ENCODE data around the gene VASH1. TPM values are rescaled to one million over a fixed set of nuclear protein-coding genes. Genes with fewer than 3 reads are reported as not detected.

Gene VASH1
- polyA plus RNA-seq, 2 of the 4 experiments (the other 2 are of a cell fraction) = 2.1 to 6.0 TPM

- no peak overlapping the region for H3K27ac ChIP-seq
- no peak overlapping the region for H3K4me3 ChIP-seq
- WGBS (ENCODE audit: missing lambda C conversion rate) = 75% methylated on average over 2 of the region's 2 CpGs
- ATAC-seq (no peak), FAIRE-seq (no peak), DNase-seq (ENCODE audit: low read depth in 1 of 2, low spot score in 1 of 2) (no peak)
- ChIA-PET CTCF (interaction anchor here (0.9 to 7.9 kb wide), 6 partner anchors 11 to 90 kb away, joined by 3 to 87 read pairs (median 3); no protein-coding TSS in a partner anchor), POLR2A (no interaction called here)
- H3K9me3 ChIP-seq = no peaks in the 10 kb centered on the region
- TF ChIP-seq ESRRA (IDR thresholded peaks at IDR 0.05; ENCODE audit: borderline replicate concordance, low read length) = no peak
- TF ChIP-seq HES2 (IDR thresholded peaks at IDR 0.05) = no peak
- no peak for TF ChIP-seq TFCP2L1 (CRISPR knock-in tag; IDR thresholded peaks at IDR 0.05)
- TF ChIP-seq RCOR1 (IDR thresholded peaks at IDR 0.05; ENCODE audit: low read depth, low read length) = no peak
- TF ChIP-seq CTCF (IDR thresholded peaks at IDR 0.05) = no peak
- TF ChIP-seq FOSL2 (IDR thresholded peaks at IDR 0.05) = no peak
- no peak for TF ChIP-seq FOSL2 (CRISPR knock-in tag; IDR thresholded peaks at IDR 0.05)
- no peak for TF ChIP-seq ATOH8 (CRISPR knock-in tag; IDR thresholded peaks at IDR 0.05; ENCODE audit: low read depth)
- TF ChIP-seq, protein P1, sequence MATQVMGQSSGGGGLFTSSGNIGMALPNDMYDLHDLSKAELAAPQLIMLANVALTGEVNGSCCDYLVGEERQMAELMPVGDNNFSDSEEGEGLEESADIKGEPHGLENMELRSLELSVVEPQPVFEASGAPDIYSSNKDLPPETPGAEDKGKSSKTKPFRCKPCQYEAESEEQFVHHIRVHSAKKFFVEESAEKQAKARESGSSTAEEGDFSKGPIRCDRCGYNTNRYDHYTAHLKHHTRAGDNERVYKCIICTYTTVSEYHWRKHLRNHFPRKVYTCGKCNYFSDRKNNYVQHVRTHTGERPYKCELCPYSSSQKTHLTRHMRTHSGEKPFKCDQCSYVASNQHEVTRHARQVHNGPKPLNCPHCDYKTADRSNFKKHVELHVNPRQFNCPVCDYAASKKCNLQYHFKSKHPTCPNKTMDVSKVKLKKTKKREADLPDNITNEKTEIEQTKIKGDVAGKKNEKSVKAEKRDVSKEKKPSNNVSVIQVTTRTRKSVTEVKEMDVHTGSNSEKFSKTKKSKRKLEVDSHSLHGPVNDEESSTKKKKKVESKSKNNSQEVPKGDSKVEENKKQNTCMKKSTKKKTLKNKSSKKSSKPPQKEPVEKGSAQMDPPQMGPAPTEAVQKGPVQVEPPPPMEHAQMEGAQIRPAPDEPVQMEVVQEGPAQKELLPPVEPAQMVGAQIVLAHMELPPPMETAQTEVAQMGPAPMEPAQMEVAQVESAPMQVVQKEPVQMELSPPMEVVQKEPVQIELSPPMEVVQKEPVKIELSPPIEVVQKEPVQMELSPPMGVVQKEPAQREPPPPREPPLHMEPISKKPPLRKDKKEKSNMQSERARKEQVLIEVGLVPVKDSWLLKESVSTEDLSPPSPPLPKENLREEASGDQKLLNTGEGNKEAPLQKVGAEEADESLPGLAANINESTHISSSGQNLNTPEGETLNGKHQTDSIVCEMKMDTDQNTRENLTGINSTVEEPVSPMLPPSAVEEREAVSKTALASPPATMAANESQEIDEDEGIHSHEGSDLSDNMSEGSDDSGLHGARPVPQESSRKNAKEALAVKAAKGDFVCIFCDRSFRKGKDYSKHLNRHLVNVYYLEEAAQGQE (IDR thresholded peaks at IDR 0.05) = no peak
- no peak for TF ChIP-seq MAZ (IDR thresholded peaks at IDR 0.05; ENCODE audit: borderline replicate concordance, low read depth, low read length)
- TF ChIP-seq MAFK (IDR thresholded peaks at IDR 0.05; ENCODE audit: partially characterized antibody) = no peak
- TF ChIP-seq NPAS2 (CRISPR knock-in tag; IDR thresholded peaks at IDR 0.05; ENCODE audit: borderline replicate concordance) = no peak
- no peak for TF ChIP-seq PHF8 (IDR thresholded peaks at IDR 0.05; ENCODE audit: borderline replicate concordance, low read depth)
- TF ChIP-seq, protein P2, sequence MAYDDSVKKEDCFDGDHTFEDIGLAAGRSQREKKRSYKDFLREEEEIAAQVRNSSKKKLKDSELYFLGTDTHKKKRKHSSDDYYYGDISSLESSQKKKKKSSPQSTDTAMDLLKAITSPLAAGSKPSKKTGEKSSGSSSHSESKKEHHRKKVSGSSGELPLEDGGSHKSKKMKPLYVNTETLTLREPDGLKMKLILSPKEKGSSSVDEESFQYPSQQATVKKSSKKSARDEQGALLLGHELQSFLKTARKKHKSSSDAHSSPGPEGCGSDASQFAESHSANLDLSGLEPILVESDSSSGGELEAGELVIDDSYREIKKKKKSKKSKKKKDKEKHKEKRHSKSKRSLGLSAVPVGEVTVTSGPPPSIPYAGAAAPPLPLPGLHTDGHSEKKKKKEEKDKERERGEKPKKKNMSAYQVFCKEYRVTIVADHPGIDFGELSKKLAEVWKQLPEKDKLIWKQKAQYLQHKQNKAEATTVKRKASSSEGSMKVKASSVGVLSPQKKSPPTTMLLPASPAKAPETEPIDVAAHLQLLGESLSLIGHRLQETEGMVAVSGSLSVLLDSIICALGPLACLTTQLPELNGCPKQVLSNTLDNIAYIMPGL (CRISPR knock-in tag; IDR thresholded peaks at IDR 0.05; ENCODE audit: borderline replicate concordance) = no peak
- no peak for TF ChIP-seq JUN (IDR thresholded peaks at IDR 0.05)
- TF ChIP-seq FOSB (CRISPR knock-in tag; IDR thresholded peaks at IDR 0.05) = no peak
- no peak for TF ChIP-seq BHLHE40 (IDR thresholded peaks at IDR 0.05; ENCODE audit: low read depth, low read length)
- H3K4me2 ChIP-seq = no peak overlapping the region
- no peaks in the 10 kb centered on the region for H3K4me1 ChIP-seq
Observed at GRCh38 chr14:76781648-76782051, 20.4 kb downstream of the VASH1 start.
